Activated naive CD4-positive, alpha-beta T cell treated with anti-CD3 and anti-CD28 coated beads, Interleukin-2, amount 50 U/mL, for 24 hours (primary cell): ENCODE measurements around the gene TMEM135.
"Not testable (repeated sequence)": the region's sequence is repeated elsewhere in the genome, so short reads cannot be mapped to it uniquely, and the experiment has no call there.

Experiments
- H3K27ac Mint-ChIP-seq: one replicate; pipeline ENCODE4 v1.8.0; 2021; ENCODE audit warnings: mild to moderate bottlenecking, mixed read lengths
- H3K27me3 Mint-ChIP-seq: one replicate; pipeline ENCODE4 v1.8.0; 2021; ENCODE audit warnings: mixed read lengths
- H3K36me3 Mint-ChIP-seq: one replicate; pipeline ENCODE4 v1.8.0; 2021; ENCODE audit warnings: mixed read lengths
- H3K4me1 Mint-ChIP-seq: one replicate; pipeline ENCODE4 v1.8.0; 2021; ENCODE audit warnings: mixed read lengths
- H3K4me3 Mint-ChIP-seq: one replicate; pipeline ENCODE4 v1.8.0; 2021; ENCODE audit warnings: mild to moderate bottlenecking, mixed read lengths
- H3K9me3 Mint-ChIP-seq: one replicate; pipeline ENCODE4 v1.8.0; 2021; ENCODE audit warnings: mixed read lengths

Gene TMEM135

GRCh38 chr11:87037450-87038234 lies at the start of gene TMEM135:
Gene TMEM135, plus strand, starts transcription at chr11:87037934. Its CDS starts 112 bp downstream, at chr11:87038046.
- peak within 1 kb of the TSS; percentile 91 for H3K27ac Mint-ChIP-seq
- H3K4me1 Mint-ChIP-seq = peaks cover 59% of the 10 kb centered on the region
- H3K4me3 Mint-ChIP-seq = peak within 1 kb of the TSS; percentile 98
- no peaks in the 10 kb centered on the region for H3K27me3 Mint-ChIP-seq
- peaks cover 7% of the 10 kb centered on the region for H3K36me3 Mint-ChIP-seq
- no peaks in the 10 kb centered on the region for H3K9me3 Mint-ChIP-seq

- Mint-ChIP-seq H3K36me3 (no peaks in the 10 kb centered on the region), H3K4me3 (no peak overlapping the region), H3K9me3 (no peaks in the 10 kb centered on the region), H3K27me3 (no peaks in the 10 kb centered on the region), H3K27ac (no peak overlapping the region), H3K4me1 (no peaks in the 10 kb centered on the region)
These were observed 49.3 kb upstream of the TMEM135 start for GRCh38 chr11:86988351-86988881.

GRCh38 chr11:86990031-86990430 lies 47.7 kb upstream of the TMEM135 start:
- Mint-ChIP-seq H3K9me3 (no peaks in the 10 kb centered on the region), H3K27ac (no peak overlapping the region), H3K36me3 (no peaks in the 10 kb centered on the region), H3K27me3 (no peaks in the 10 kb centered on the region), H3K4me1 (no peaks in the 10 kb centered on the region), H3K4me3 (no peak overlapping the region)

GRCh38 chr11:86990515-86990914 lies 47.2 kb upstream of the TMEM135 start:
- Mint-ChIP-seq H3K27me3 (no peaks in the 10 kb centered on the region), H3K4me1 (no peaks in the 10 kb centered on the region), H3K4me3 (no peak overlapping the region), H3K9me3 (no peaks in the 10 kb centered on the region), H3K27ac (no peak overlapping the region), H3K36me3 (no peaks in the 10 kb centered on the region)

GRCh38 chr11:86991341-86991740 lies 46.4 kb upstream of the TMEM135 start:
- H3K27me3 Mint-ChIP-seq = no peaks in the 10 kb centered on the region
- H3K9me3 Mint-ChIP-seq = no peaks in the 10 kb centered on the region
- H3K4me3 Mint-ChIP-seq = no peak overlapping the region
- no peaks in the 10 kb centered on the region for H3K36me3 Mint-ChIP-seq
- no peak overlapping the region for H3K27ac Mint-ChIP-seq
- H3K4me1 Mint-ChIP-seq = no peaks in the 10 kb centered on the region

GRCh38 chr11:86992340-86992739 lies 45.4 kb upstream of the TMEM135 start:
- not testable (repeated sequence) for H3K9me3 Mint-ChIP-seq, H3K27me3 Mint-ChIP-seq, H3K36me3 Mint-ChIP-seq, H3K4me3 Mint-ChIP-seq, H3K4me1 Mint-ChIP-seq, H3K27ac Mint-ChIP-seq

GRCh38 chr11:86993031-86993430 lies 44.7 kb upstream of the TMEM135 start:
- no peaks in the 10 kb centered on the region for H3K9me3 Mint-ChIP-seq
- no peaks in the 10 kb centered on the region for H3K27me3 Mint-ChIP-seq
- H3K4me1 Mint-ChIP-seq = no peaks in the 10 kb centered on the region
- H3K36me3 Mint-ChIP-seq = no peaks in the 10 kb centered on the region
- H3K27ac Mint-ChIP-seq = no peak overlapping the region
- H3K4me3 Mint-ChIP-seq = no peak overlapping the region

- Mint-ChIP-seq H3K27me3 (no peaks in the 10 kb centered on the region), H3K4me3 (no peak overlapping the region), H3K4me1 (no peaks in the 10 kb centered on the region), H3K27ac (no peak overlapping the region), H3K9me3 (no peaks in the 10 kb centered on the region), H3K36me3 (no peaks in the 10 kb centered on the region)
These were observed 40.7 kb upstream of the TMEM135 start for GRCh38 chr11:86996953-86997570.

GRCh38 chr11:86999388-86999787 lies 38.3 kb upstream of the TMEM135 start:
- H3K36me3 Mint-ChIP-seq = no peaks in the 10 kb centered on the region
- no peak overlapping the region for H3K27ac Mint-ChIP-seq
- no peaks in the 10 kb centered on the region for H3K9me3 Mint-ChIP-seq
- no peaks in the 10 kb centered on the region for H3K27me3 Mint-ChIP-seq
- H3K4me1 Mint-ChIP-seq = no peaks in the 10 kb centered on the region
- no peak overlapping the region for H3K4me3 Mint-ChIP-seq

- Mint-ChIP-seq H3K27me3 (no peaks in the 10 kb centered on the region), H3K9me3 (no peaks in the 10 kb centered on the region), H3K4me1 (no peaks in the 10 kb centered on the region), H3K4me3 (no peak overlapping the region), H3K36me3 (no peaks in the 10 kb centered on the region), H3K27ac (no peak overlapping the region)
These were observed 37.6 kb upstream of the TMEM135 start for GRCh38 chr11:86999859-87000753.

- H3K4me1 Mint-ChIP-seq = no peaks in the 10 kb centered on the region
- H3K27ac Mint-ChIP-seq = no peak overlapping the region
- H3K36me3 Mint-ChIP-seq = no peaks in the 10 kb centered on the region
- H3K9me3 Mint-ChIP-seq = no peaks in the 10 kb centered on the region
- H3K27me3 Mint-ChIP-seq = no peaks in the 10 kb centered on the region
- H3K4me3 Mint-ChIP-seq = no peak overlapping the region
These were observed 34.8 kb upstream of the TMEM135 start for GRCh38 chr11:87002918-87003317.

- not testable (repeated sequence) for H3K9me3 Mint-ChIP-seq, H3K36me3 Mint-ChIP-seq, H3K27me3 Mint-ChIP-seq, H3K4me1 Mint-ChIP-seq, H3K4me3 Mint-ChIP-seq, H3K27ac Mint-ChIP-seq
These were observed 33.5 kb upstream of the TMEM135 start for GRCh38 chr11:87004281-87004680.

- Mint-ChIP-seq H3K4me3 (no peak overlapping the region), H3K36me3 (no peaks in the 10 kb centered on the region), H3K9me3 (no peaks in the 10 kb centered on the region), H3K27me3 (no peaks in the 10 kb centered on the region), H3K27ac (no peak overlapping the region), H3K4me1 (no peaks in the 10 kb centered on the region)
These were observed 32.2 kb upstream of the TMEM135 start for GRCh38 chr11:87005569-87005921.

GRCh38 chr11:87006035-87006434 lies 31.7 kb upstream of the TMEM135 start:
- Mint-ChIP-seq H3K4me3 (no peak overlapping the region), H3K36me3 (no peaks in the 10 kb centered on the region), H3K4me1 (no peaks in the 10 kb centered on the region), H3K9me3 (no peaks in the 10 kb centered on the region), H3K27ac (no peak overlapping the region), H3K27me3 (no peaks in the 10 kb centered on the region)

GRCh38 chr11:87007963-87008362 lies 29.8 kb upstream of the TMEM135 start:
- no peaks in the 10 kb centered on the region for H3K9me3 Mint-ChIP-seq
- H3K4me3 Mint-ChIP-seq = no peak overlapping the region
- no peaks in the 10 kb centered on the region for H3K27me3 Mint-ChIP-seq
- H3K27ac Mint-ChIP-seq = no peak overlapping the region
- H3K4me1 Mint-ChIP-seq = no peaks in the 10 kb centered on the region
- no peaks in the 10 kb centered on the region for H3K36me3 Mint-ChIP-seq

GRCh38 chr11:87012089-87012488 lies 25.6 kb upstream of the TMEM135 start:
- Mint-ChIP-seq H3K4me3 (no peak overlapping the region), H3K27ac (no peak overlapping the region), H3K4me1 (no peaks in the 10 kb centered on the region), H3K27me3 (no peaks in the 10 kb centered on the region), H3K9me3 (no peaks in the 10 kb centered on the region), H3K36me3 (no peaks in the 10 kb centered on the region)
